CD4-positive, alpha-beta T cell treated with Interleukin-17A for 4 hours (primary cell): ENCODE results near the gene ARMC12.

ENCODE experiments used
- DNase-seq: peaks from one replicate; pipeline ENCODE4 v3.0.0-alpha.2; 2020; ENCODE audit warnings: mixed read lengths

ARMC12 gene

DNA sequence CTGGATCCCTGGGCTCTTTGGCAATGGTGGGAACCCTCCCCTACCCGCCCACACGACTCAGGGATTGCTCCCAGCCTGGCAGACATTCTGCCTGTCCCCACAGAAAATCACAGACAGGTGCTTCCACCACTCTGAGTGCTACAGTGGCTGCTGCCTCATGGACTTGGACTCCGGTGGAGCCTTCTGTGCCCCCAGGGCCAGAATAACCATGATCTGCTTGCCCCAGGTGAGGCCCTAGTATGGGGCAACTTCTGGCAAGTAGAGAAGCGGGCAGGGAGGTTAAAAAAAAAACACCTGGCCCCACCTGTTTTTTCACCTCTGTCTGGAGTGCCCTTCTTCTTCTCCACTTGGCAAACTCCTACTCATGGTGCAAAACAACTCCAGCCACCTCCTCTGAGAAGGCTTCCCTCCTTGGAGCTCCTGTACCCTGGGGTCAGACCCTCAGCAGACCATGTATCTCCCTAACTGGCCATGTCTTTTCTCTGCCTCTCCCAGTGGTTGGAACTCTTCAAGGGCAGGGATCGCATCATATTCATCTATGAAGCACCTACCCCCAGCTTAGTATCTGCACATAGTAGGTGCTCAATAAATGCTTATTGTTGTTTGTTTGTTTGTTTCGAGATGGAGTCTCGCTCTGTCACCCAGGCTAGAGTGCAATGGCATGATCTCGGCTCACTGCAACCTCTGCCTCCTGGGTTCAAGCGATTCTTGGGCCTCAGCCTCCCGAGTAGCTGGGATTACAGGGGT is 40.7 kb downstream of the ARMC12 start:
- no peak for DNase-seq

DNA sequence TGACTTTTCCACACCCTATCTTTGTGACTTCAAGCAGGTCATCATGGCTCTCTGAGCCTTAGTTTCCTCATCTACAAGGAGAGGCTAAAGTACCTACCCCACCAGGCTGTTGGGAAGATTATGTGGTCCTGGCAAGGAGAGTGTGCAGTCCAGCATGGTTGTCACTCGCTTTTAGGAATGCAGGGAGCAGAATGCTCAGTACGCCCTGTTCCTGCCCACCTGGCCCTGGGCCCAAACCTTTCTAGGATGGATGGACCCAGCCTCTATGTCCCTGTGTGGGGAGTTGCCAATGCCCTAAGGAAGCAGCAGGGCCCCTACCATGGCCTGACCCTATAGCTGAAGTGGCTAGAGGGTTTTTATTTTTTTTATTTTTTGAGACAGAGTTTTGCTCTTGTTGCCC is 41.6 kb downstream of the ARMC12 start:
- DNase-seq: no peak

DNA sequence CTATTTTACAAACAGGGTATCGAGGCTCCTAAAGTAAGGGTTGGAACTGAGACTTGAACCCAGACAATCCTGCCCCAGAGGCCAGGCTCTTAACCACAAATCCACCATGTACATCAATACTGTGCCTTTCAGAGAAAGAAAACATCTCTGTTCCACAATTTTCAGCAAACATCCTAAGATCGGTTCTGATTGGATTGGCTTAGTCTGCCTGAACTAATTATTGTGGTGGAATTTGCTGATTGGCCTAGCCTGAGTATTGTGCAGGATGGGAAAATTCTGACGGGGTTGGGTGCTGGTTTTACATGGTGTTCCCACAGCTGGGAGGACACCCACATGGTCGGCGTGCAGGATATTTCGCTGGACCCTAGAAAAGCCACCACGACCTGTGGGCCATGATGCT is 43.9 kb downstream of the ARMC12 start, which contains the start of gene CLPSL1:
CLPSL1 (plus strand) TSS at position 301 of the 400 bp plus-strand sequence; CDS start at position 393, 92 bp downstream.
- no peak for DNase-seq

DNA sequence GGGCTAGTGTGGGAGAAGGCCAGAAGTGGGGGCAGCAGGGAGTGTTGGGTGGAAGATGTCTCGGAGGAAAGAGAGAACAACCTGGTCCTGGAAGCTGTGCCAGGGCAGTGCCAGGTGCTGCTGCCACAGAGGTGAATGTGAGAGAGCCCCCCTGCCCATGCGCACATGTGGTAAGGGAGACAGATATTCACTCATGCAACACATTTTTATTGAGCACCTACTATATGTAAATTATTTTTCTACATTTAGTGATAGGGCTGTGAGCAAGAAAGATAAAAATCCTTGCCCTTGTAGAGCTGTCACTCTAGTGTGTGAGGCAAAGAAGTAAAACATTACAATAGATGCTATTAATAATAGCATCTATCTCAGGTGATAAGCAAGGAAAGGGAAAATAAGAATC is 44.5 kb downstream of the ARMC12 start:
- DNase-seq: no peak

DNA sequence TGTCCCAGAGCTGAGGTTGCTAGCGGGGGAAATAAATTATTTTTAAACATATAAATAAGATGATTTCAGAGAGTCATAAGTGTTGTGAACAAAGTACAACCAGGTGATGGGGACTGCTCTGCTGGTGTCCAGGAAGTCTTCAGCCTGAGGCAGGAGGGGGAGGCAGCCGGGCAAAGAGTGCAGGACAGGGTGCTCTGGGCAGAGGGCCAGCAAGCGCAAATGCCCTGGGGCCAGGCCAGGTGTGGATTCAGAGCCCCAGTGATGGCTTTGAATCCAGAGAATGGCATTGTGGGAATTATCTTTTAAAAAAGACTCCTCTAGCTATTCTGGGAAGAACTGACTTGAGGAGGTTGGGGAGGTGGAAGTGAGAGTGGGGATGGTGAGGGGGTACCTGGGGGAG is 45.6 kb downstream of the ARMC12 start:
- no peak for DNase-seq

DNA sequence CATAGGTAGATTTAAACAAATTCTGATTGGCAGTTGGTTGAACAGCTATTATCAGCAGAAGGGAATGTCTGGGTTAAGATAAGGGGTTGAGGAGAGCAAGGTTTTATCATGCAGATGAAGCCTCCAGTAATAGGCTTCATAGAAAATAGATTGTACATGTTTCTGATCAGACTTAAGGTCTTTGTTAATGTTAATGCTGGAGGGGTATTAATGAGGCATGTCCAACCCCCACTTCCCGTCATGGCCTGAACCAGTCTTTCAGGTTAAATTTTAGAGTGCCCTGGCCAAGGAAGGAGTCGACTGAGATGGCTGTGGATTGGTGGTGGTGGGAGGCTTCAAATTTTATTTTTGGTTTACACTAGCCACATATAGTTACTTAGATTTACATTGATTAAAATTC is 47.4 kb downstream of the ARMC12 start:
- DNase-seq: no peak

DNA sequence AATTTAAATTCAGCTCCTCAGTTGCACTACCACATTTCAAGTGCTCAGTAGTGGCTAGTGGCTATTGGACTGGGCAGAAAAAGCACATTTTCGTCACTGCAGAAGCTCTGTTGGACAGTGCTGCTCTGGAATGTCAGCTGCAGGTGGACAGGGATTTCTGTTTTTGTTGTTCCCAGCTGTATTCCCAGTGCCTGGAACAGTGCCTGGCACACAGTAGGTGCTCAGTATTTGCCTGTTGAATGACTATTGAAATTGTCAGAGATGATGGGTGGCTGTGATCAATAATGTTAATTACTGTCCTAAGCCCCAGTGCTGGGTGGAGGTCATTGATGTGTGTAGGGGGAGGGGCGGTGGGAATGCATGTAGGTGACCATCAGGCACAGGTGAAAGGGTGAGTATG is 49.4 kb downstream of the ARMC12 start:
- DNase-seq: no peak

DNA sequence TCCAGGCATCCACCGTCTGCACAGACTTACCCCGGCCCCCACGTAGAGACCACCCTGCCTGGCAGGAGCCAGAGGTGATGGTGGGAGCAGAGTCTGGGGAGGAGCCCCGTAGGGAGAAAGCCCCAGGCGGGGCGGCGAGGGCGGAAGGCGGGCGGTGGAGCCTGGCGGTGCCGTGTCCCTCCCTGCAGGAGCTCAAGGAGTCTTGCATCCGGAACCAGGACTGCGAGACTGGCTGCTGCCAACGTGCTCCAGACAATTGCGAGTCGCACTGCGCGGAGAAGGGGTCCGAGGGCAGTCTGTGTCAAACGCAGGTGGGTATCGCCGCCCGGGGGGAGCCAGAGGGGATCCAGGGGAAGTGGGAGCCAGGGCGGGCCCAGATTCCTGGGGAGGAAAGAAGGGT is 50.0 kb downstream of the ARMC12 start:
- DNase-seq: no peak

DNA sequence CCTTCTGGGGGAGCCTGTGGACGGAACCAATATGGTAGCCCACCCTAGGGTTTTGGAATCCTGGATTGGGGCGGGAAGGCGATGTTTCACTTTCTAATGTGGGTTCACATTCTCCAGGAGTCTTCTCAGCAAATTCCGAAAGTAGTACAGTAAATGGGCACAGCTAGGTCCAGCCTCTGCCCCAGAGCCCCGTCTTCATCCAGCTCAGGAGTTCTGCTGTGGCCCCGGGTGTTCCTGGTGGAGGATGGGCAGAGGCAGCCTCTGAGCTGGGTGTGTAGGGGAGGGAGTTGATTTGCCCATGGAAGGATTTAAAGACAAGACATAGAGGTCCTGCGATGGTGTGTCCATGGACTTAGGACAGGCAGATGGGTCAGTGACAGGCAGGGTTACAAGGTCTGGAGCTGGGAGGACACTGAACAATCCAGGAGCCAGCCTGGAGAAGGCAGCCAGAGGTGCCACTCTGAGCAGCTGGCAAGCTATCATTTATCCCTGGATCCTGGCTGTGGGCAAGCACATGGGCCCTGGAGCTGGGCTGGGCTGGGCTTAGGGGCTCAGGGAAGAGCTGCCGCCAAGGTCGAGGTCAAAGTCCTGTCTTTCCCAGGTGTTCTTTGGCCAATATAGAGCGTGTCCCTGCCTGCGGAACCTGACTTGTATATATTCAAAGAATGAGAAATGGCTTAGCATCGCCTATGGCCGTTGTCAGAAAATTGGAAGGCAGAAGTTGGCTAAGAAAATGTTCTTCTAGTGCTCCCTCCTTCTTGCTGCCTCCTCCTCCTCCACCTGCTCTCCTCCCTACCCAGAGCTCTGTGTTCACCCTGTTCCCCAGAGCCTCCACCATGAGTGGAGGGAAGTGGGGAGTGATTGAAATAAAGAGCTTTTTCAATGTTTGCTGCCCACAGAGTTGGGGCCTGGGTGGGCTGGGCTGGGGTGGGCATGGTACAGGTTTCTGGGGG is 50.7 kb downstream of the ARMC12 start:
- DNase-seq: no peak

DNA sequence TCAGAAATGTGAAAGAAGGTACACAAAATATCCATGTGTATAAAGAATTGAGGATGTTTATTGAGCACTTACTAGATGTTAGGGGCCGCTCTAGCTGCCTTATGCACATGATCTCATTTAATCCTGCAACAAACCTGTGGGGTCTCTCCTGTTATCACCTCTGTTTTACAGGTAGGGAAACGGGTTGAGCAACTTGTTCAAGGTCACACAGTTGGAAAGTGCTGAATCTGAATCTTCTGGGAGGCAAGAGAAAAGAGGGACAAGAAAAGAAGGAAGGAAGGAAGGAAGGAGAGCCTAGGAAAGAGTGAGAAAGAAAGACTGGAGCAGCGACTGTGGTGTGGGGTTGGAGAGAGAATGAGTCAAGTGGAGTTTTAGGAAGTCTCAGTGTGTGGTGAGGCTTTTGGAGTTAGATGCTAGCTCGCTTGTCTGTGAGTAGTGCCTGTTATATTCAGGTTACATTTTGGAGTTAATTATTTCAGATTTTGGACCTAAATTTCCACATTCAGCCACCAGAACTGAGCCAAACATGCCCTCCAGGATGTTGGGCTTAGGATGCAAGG is 51.7 kb downstream of the ARMC12 start:
- DNase-seq: no peak

DNA sequence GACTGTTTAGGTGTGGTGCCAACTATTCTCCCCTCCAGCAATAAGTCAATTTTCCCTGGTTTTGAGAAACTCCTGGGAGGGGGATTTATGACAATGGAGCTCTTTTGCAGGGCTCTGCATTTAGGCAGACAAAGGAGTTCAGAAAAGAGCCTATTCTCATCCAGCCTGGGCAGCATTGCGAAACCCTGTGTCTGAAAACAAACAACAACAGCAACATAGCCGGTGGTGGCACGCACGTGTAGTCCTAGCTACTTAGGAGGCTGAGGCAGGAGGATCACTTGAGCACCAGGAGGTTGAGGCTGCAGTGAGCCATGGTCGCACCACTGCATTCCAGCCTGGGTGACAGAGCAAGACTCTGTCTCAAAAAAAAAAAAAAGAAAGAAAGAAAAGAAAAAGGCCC is 53.9 kb downstream of the ARMC12 start:
- no peak for DNase-seq

DNA sequence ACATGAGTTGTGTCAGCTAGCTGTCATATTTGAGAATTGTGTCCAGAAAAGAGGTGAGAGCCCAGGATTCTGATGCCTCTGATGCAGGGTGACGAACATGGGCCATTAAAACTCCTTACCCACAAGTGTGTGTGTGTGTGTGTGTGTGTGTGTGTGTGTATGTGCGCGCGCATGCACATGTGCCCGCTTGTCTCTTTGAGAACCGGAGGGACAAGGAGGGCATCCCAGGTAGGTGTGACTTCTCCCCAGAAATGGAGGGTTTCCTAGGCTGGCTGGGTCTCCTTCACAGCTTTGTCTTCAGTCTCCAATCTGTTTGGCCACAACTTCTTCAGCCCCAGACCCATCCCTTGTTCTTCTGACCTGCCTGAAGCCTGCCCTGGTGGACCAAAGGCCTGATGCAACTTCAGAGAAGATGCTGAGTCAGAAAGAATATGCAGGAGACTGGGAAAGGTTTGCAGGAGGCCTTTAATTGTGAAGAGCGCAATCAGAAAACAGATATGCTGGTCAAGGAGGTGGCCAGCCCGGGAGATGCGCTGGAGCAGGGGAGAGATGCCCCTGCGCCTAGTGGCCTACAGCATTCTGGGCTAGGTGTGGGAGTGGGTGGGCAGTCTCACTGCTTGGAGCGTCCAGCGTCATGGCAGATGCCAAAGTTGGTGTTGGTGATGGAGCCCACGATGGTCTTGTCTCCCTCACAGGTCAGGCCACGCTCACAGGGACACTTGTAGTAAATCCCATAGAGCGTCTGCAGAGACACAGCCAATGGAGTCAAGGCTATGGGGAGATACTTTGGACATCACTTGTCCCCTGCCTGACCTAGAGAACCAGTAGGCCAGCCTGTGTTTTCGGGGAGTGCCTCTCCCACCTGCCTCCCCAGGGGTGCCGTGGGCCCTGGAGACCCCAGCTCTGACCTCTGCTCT is 58.0 kb downstream of the ARMC12 start:
- DNase-seq: no peak

DNA sequence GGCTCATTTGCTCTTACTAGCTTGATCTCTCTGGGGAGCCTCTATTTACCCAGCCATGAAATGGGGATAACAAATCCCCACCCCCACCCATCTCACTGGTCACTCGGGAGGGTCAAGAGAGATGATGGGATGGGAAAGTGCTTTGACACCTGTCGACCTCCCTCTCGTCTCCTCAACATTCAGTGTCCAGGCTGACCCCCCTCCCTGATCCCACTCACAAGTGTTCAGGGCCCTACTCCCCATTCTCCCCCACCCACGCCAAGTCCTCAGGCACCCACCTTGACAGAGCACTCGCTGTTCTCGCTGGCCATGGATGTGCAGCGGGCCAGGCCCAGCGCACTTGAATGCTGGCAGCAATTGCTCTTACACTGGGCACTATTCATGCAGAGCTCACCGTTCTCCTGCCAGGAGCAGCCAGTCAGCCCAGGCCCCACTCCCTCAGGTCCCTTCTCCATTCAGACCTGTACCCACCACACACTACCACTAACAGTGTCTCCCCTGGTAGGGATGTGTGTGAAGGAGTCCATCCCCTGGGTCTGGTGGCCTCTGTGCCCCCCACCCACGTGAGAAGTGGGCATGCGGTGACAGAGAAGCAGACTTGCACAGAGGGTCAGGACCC is 58.7 kb downstream of the ARMC12 start:
- no peak for DNase-seq

DNA sequence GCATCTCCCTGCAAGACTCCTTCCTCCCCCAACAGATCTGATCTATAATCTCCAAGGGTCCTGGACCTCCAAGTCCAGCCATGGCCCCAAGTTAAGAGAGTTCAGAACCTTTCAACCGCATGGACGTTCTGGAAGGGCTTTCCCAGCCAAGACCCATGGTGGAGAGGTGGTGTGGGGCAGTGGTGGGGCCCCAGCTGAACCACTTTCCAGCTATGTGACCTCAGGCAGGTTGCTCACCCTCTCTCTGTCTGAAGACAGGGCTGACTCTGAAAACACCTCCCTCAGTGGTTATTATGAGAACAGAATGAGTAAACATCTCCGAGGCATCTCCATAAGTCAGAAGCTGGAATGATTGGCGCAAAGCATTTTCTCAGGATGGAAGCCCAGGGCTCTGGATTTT is 59.4 kb downstream of the ARMC12 start:
- DNase-seq: no peak

DNA sequence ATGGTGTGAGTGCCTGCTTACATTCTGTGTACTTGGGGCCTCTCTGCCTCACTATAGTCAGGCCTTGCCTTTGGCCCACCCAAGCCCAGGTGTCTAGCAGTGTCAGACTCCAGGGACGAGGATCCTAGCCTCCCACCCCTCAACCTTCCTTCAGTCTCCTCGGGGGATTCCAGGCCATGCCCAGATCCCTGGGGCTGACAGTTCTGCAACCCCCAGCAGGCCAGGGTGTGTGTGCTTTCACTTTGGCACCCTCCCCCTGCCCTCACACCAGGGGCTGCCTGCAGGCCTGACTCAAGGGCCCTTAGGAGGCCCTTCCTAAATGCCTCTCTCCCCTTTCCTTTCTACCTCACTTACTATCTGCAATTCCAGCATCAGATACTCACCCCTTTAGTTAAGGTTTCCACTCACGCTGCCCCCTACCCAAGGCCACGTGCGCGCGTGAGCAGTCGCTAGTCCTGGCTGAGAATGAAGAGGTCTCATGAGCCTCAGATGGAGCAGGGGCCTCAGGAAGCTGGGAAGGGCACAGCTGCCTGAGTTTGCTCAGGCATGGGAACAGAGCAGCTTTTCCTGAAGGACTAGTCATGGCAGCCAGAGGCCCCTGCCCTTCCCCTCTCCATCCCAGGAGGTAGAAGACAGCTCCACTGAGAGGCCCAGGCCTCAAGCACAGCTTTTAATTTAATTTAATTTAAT is 61.1 kb downstream of the ARMC12 start:
- DNase-seq: no peak
